Cerebellar nuclear complex (tissue), 1 donor: Measurements from ENCODE around the gene GUCY1A1.

Experiments used
- DNase-seq, 2 experiments: peaks; one replicate each; lab custom pipeline; 2025; lab: John Stamatoyannopoulos, UW

GUCY1A1 gene

DNA sequence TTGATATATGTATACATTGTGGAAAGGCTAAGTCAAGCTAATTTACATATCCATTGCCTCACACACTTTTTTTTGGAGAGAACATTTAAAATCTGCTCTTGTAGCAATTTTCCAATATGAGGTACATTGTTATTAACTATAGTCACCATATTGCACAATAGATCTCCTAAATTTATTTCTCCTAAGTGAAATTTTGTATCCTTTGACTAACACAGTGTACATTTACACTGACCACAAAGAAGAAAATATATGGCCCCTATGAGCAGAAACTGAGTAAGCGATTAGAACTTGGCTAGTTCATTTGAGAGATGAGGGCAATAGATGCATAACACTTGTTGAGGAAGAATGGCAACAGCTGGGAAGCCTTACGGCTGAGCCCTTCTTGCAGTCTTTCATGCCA, 71.9 kb downstream of the GUCY1A1 start:
- DNase-seq = no peak

DNA sequence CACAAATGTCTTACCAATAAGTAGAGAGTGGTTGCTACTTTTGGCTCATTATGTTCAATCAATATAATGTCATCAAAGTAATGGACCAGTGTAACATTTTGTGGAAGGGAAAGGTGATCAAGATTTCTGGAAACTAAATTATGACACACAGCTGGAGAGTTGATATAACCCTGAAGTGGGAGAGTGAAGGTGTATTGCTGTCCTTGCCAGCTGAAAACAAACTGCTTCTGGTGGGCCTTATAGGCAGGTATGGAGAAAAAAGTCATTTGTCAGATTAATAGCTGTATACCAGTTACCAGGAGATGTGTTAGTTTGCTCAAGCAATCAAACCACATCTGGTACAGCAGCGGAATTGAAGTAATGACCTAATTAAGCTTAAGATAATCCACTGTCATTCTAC, 74.9 kb downstream of the GUCY1A1 start:
- no peak for DNase-seq

- no peak for DNase-seq
Observed at GRCh38 chr4:155742310-155743015, 75.8 kb downstream of the GUCY1A1 start.

- no peak for DNase-seq
Observed at GRCh38 chr4:155745984-155746383, 79.3 kb downstream of the GUCY1A1 start.

- DNase-seq = no peak
Observed at GRCh38 chr4:155748039-155748438, 81.4 kb downstream of the GUCY1A1 start.

DNA sequence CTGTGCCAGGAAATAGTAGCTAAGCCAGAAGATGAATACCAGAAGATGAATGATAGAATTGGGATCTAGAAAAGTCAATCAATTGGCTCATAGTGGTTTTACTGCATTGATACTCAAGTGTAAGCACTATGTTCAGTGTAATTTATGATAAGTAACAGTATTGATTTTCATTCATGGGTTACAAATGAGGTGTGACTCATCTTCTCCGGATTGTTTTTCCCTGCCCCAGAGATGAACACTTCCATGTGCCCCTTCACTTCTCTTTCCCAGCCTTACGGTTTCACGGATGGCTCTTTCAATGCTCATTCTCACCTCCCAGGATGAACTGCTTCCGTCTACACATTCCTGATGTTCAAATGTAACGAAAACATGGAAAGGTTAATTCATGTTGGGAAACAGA, 82.4 kb downstream of the GUCY1A1 start:
- no peak for DNase-seq

GRCh38 chr4:155751569-155751968, 84.9 kb downstream of the GUCY1A1 start:
- DNase-seq = no peak

DNA sequence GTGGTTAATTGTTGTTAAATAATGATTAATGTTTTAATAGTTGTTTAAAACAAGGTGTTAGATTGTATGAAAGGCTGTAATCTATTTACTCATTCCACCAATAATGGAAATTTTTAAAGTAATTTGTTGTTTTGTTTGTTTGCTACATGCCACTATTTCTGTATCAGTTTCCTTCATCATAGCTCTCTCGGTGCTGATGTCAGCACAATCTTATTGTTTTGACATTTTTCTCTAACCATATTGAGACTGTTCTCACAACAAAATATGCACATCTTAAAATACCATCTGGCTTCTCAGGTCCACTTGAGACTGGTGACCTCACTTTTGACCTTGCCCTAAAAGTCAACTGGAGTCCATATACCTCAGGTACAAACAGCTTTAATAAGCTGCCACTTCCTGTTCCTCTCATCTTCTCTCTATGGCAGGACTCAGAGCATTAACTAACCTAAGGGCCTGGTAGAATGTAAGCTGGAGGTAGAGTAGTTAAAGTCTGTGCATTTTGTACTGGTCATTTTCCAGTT, 91.2 kb downstream of the GUCY1A1 start:
- DNase-seq = no peak

- peak; percentile 78 to 91 for DNase-seq
Observed at GRCh38 chr4:155758481-155759371, 92.1 kb downstream of the GUCY1A1 start, which contains the start of gene GUCY1B1. Gene GUCY1B1 (plus strand): TSS chr4:155759021. CDS start chr4:155759141, 120 bp downstream.

DNA sequence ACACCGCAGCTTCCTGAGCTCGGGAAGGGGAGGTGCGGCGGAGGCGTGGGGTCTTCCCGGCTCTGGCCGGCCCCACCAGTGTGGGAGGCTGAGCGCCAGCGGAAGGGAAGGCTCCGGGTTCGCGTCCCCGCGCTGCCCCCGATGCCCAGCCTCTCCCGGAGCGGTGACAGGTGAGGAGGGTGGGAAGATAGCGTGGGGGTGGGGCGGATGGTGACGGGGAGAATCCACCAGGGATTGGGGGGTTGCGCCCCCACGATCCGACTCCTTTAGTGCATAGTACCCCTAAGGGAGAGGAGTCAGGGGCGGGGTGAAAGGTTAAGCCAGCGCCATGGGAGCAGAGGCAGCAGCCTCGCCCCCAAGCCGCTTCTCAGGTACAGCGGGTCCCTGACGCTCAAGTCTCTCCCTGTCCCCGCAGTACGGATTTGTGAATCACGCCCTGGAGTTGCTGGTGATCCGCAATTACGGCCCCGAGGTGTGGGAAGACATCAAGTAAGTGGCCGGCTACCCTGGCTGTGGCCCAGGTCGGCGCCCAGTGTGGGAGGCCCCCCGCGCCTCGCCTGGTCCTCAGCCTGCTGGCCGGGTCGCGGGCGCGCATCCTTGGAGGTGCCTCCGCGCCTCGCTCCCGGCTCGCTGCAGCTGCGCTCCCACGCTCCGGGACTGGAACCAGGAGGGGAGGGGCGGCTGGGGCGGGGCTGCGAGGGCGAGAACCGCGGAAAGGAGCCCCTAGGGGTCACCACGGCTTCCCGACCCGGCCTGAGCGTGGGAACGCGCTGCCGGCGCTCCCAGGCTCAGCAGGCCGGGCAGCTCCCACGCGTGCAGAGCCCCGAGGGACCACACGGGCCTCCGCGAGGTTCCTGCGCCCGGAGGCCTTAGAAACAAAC, 93.0 kb downstream of the GUCY1A1 start:
- DNase-seq = no peak

GRCh38 chr4:155761047-155761446, 94.4 kb downstream of the GUCY1A1 start:
- no peak for DNase-seq

- no peak for DNase-seq
Observed at GRCh38 chr4:155761916-155762315, 95.3 kb downstream of the GUCY1A1 start.

GRCh38 chr4:155762334-155762733, 95.7 kb downstream of the GUCY1A1 start:
- DNase-seq = no peak

DNA sequence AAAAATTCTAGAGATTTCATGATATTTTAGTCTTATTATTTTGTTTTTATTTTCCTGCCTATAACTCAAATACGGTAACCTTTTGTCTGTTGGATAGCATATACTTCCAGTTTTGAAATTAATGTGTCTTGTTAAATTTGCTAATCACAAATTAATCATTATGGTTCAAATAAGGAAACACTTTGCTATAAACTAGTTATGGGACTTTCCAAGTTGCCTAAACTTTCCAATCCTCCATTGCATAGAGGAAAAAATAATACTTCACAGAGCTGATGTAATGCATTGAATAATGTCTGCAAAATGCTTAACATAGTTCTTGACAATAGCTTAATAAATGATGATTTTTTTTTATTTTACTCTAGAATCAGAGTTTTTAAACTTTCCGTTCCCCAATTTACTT, 96.9 kb downstream of the GUCY1A1 start:
- no peak for DNase-seq

- DNase-seq = no peak
Observed at GRCh38 chr4:155765149-155765548, 98.5 kb downstream of the GUCY1A1 start.

- no peak for DNase-seq
Observed at GRCh38 chr4:155766622-155767021, 100.0 kb downstream of the GUCY1A1 start.

GRCh38 chr4:155768370-155768769, 101.7 kb downstream of the GUCY1A1 start:
- DNase-seq = no peak

DNA sequence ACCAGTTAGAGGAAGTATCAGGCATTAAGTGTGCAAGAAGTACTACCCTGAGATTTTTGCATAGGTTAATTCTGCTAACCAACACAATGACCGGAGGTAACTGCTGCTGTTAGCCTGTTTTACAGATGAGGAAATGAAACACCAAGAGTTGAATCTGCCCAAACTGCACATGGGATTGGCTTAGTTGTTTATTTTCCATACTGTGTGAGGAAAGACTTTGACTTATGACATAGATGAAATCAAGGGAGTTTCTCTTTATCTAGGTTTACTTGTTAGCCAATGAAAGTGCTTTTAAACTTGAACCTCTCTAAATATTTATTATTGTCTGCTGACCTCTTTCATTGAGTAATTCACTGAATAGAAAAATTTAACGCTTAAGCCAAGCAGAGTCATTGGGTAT, 102.4 kb downstream of the GUCY1A1 start:
- no peak for DNase-seq

DNA sequence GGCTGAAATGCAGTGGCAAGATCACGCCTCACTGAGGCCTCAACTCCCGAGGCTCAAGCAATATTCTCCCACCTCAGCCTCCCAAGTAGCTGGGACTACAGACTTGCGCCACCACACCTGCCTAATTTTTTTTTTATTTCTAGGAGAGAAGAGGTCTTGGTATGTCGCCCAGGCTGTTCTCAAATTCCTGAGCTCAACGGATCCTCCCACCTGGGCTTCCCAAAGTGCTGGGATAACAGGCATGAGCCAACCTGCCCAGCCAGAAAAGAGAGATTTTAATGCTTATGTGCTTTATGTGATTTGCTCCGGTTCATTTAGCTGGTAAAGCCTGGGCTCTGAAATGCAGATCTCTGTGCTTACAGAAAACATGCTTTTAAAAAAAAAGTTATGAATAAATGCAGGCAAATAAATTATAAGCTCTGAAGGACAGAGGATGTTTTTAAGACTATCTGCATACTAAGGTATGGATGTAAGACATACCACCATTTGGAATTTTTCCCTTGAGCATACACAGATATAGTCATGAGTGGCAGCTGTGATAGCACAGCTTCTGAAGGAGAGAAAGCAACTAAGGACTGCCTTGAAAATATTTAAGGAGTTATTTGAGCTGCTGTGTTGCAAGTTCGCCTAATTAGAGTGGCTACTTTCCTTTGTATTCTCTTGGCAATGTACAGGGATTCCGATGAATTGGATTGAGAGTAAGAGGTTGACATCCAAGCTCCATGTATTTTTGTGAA, 106.0 kb downstream of the GUCY1A1 start:
- no peak for DNase-seq

GRCh38 chr4:155773196-155773800, 106.7 kb downstream of the GUCY1A1 start:
- no peak for DNase-seq

- no peak for DNase-seq
Observed at GRCh38 chr4:155774033-155774432, 107.4 kb downstream of the GUCY1A1 start.
